Fibroblast of peridontal ligament (primary cell): Measurements from ENCODE around the gene NGFR.

ENCODE experiments used
- DNase-seq: peaks from one replicate; pipeline ENCODE4 v3.0.0-alpha.2; 2010; ENCODE audit errors: extremely low read depth

The NGFR gene

DNA sequence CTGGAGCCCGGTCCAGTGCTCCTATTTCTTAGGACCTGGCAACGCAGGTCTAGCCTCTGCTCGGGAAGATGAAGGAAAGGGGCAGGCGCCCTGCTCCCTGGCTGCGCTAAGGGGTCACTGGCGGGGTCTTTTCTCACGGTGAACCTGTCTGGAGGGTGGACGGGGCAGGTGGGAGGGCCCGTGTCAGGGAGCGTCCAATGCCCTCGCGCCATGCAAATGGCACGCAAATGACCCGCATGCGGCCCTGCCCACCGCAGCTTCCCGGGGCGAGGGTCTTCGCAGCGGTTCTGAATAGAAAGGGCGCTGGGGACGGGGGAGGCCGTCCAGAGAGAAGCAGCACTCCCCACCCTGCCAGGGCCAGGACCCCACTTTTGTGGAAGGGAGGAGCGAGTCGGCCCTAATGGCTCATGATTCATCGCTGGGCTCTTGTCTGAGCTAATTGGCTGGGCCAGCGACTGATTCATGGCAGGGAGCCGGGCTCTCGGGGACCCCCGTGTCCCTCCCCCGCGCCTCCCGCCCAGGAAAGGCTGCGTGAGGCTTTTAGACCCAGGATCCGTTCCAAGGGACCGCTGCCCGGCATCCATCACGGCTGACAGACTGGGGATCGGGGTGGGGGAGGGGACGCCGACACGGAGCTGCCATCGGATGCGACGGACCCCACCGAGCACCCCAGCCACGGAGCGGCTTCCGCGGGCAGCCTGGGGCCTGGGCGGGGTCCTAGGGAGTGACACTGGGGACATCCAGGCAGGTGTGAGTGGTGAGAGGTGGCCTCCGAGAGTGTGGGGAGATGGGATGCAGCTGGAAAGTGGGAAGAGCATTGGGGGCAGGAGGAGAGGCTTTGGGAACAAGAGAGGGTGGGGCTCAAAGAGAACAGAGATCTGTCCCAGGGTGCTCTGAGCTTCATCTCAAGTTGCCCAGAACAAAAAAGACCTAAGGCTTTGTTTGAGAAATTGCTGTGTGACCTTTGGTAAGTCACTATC is 25.0 kb upstream of the NGFR start:
- DNase-seq = no peak

DNA sequence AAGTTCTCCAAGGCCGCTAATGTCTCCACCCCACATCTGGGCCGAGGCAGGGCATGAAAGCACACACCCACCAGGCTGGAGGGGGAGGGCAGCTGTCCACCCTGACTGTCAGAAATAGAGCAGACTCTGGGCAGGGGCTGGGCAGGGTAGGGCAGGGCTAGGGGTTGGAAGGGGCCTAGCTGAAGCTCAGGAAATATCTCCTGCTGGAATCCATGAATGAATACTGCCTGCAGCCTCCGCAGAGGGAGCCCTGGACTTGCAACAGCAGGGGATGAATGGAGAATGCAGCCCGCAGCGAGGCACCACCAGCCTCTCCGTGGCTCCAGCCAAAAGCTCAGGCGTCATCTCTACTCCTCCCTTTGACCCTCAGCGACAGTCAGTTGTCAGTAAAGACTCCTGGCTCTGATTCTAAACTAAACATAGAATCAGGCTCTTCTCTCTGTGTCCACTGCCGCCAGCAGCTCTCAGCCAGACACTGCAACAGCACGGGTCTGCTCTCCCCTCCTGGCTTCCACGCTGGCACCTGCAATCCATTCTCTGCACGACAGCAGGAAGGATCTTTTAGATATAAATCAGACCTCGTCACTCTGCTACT is 23.9 kb upstream of the NGFR start:
- DNase-seq = peak; percentile 9

DNA sequence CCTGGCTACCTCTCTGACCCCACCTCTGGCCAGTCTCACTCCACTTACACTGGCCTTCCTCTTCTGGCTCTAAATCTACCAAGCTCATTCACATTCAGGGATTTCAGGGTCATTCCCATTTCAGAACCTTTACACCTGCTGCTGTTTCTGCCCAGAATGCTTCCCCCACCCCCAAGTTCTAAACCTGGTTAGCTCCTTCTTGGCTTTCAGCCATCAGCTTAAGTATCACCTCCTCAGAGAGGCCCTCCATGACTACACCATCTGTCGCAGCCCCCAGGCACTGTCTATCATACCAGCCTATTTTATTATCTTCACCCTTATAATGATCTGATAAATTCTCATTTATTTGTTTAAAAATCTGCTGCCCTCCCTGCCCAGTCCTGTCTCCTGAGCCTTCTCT is 23.3 kb upstream of the NGFR start:
- DNase-seq = no peak

DNA sequence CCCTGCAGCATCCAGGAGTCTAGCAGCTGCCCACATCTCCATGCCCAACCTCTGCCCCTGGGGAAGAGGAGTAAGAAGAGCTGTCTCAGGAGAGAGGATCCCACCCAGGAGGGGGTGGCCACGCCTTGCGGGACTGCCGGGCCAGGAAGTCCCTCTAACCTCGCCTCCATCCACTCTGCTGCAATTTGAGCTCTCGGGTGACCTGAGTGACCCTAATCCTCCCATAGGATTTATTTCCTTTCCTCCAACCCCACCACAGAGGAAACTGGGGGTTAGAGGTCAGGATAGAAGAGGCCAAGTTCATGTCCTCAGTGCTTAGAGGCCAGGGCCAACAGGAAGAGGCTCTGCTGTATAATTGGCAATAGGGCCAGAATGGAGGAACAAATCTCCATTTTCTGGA is 22.6 kb upstream of the NGFR start:
- no peak for DNase-seq

DNA sequence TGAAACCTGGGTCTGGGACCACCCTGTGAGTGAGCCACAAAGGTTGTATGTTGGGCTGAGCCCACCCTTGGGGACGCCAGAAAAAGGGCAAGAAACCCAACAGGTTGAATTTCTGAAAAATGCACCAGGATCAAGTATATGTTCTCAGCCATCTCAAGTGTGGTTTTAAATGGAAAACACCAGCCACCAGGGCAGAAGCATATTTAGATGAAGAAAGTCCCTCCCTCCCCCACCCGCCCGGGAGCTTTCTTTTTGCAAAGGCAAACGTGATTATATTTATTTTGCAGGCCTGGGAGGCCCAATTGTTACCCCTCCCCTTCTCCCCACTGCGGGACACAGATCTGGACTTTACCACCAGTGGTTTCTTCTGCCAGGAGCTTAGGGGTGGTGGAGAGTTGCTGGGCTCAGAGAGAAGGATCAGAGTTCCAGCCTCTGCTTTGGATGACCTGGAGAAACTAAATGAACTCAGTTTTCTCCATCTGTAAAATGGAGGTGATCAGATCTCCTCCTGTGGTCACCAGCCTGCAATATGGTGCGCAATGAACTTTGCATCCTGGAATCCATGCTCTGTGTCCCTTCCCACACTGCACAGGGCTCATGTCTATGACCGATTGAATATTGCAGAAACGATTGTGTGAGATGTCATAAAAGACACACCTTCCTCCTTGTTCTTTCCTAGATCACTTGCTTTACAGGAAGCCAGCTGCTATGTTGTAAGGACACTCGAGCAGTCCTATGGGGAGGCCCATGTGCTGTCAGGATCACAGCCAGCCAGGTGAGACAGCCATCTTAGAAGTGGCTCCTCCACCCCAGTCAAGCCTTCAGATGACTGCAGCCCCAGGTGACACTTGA is 21.0 kb upstream of the NGFR start:
- DNase-seq = no peak

DNA sequence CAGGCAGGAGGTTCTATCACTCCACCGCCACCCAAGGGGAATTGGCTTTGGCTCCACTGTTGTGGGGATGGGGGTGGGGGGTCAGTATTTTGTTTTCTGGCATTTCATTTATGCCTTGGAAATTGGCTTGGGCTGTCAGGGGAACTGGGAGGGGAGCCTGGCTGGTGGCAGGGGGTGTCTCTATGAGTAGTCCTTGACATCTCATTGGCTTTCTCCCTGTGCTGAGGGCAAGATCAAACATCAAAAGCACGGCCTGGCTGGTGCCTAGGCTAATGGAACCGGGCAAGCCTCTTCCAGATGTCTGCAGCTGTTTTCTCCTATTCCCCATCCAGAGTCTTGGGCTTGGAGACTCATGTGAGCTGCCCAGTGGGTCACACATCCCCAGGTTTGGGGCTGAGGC is 17.4 kb upstream of the NGFR start:
- no peak for DNase-seq

DNA sequence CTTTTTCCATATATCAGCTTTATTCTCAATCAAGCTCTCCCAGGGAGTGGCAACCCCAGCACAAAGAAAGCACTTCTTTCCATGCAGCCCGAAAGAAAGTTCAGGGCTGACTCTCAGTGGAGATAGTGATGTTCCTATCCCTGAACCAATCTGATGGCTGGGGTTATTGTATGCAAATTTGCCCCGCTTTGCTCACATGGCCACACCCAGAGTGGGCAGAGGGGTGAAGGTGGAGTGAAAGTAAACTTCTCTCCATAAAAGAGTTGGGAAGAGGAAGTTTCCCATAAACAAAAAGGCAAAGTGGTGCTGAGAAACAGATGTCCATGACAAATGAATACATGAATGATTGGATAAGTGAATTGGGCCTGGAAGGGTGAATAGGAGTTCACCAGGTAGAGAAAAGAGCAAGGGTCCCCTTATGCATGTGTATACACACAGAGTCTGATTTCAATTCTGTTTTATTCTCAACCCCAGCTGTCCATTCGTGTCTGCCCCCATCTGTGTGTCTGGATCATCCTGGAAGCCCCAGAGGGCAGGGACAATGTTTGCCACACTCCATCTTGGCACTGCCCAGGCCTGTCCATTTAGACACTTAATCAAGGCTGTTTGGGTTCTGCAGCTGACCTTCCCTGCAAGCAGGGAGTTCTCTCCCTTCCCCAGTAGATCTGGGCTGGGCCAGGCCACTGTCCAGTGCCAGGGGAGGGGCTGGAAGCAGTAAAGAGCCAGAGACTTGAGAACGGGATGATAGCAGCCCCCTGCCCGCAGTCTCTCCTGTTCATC is 14.1 kb upstream of the NGFR start:
- no peak for DNase-seq

DNA sequence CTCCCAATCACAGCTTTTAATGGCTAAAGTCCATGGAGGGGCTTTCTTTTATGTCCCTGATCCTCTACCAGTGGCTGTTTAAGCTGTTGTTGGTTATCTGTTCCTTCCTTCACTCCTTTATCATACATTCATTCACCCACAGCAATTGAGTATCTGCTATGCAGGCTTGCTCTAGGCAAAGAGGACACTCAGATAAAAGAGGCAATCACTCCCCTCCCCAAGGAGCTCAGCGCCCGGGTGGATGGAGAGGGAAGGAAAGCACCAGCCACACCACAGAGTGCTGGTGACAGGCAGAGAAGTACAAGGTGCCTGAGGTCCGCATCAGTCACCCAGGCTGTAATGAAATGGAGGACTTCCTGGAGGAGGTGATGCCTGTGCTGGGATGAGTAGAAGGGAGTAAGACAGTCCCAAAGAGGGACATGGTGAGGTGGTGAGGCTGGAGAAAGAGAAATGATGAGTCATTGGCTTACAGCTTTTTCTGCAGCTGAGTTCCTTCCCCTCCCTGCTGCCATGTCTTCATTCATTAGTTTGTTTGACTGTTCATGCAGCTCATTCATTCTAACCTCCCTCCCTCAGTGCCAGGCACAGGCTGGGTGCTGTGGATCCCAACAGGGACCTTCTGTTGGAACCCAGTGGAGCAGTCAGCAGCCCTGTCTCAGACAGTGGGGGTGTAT is 12.8 kb upstream of the NGFR start:
- DNase-seq = peak; percentile 10

DNA sequence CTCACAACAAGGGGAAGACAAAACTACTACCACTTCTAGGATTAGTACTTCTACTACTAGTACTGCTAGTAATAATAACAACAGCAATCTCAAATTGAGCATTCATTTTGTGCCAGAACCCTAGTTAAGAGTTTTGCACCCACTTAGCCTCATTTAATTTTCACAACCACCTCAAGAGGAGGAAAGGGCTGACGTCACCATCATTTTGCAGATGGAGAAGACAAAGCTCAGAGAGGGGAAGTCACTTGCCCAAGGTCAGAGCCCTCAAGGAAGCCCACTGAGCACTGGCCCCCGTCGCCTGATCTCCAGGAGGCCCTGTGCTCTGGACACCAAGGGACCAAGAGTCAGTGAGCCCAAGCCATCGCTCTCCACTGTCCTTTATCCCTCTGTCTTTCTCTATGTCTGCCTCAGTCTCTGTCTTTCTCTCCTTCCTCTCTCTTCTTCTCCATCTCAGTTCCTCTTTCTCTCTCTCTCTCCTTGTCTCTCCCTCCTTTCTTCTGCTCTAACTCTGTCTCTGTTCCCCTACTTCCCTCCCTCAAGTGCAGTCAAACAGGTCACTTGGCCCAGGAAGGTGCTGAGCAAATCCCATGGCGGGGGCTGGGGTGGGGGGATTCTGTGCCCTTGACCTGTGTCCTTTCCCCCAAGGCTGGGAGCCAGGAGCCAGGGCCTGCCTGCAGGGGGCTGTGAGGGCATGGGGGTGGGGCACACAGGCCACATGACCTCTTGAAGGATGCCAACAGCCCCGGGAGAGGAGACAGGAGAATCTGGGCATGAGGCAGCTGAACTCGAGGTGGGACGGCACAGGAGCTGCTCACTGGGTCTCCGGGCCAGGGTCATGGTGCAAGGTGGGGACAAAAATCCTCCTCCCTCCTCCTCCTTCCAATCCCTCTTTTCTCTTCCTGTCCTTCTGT is 11.2 kb upstream of the NGFR start:
- no peak for DNase-seq

DNA sequence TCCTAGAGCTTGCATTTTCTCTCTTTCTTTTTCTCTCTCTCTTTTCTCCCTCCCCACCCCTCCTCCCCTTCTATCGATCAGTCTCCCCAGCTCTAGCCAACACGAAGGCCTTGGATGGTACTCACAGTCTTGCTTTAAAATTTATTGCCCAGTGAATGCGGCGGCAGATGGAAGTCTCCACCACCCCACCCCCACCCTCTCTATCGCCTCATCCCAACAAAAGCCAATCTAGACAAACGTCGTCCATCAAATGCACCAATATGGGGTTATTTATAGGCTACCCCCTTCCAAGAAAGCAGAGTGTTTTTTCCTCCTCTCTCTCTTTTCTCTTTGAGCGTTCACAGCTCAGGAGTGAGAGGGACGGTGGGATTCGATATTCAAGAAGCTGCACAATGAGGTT is 10.5 kb upstream of the NGFR start:
- no peak for DNase-seq

DNA sequence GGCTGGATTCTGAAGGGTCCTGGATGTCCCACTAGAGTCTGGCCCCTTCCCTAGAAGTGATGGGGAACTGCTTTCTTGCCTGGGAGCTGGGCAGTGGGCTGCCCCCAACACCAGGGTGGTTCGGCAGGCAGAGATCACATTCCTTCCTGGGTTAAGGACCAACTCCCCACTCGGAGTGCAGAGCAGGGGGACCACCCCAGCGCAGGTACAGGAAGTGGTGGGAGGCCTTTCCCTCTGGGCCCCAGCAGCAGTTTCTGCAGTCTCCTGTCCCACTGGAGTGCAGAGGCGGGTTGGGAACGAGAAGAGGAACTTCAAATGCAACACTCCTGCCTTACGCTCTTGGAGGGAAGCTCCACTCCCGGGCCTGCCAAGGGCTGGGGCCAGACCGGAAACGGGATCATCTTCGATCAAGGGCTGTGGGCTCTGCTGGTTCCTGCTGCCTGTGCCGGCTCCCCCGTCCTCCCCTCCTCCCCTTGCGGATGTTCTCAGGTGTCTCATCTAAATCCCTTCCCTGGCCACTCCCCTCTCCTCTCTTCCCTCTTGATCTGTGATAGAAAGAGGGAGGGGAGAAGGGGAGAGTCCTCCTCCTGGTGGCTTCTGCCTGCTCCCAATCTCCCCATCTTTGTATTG is 9.0 kb upstream of the NGFR start:
- no peak for DNase-seq

DNA sequence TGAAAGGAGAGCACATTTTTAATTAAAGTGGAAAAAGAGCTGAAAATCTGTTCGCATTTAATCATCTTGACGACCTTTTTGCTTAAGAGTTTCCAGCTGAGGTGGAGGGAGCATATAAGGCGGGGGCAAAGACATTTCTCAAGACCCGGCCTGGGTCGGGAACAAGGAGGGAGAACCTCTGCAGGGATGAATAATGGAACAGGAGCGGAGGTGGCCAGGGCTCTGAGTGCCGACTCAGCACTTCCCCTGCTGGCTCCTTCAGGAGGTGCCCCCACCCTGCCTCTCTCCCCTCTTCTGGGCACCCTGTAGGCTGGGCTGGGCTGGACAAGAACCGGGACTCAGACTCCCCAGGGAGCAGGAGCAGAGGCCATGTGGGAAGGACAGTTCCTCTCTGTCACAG is 7.9 kb upstream of the NGFR start:
- DNase-seq = no peak

DNA sequence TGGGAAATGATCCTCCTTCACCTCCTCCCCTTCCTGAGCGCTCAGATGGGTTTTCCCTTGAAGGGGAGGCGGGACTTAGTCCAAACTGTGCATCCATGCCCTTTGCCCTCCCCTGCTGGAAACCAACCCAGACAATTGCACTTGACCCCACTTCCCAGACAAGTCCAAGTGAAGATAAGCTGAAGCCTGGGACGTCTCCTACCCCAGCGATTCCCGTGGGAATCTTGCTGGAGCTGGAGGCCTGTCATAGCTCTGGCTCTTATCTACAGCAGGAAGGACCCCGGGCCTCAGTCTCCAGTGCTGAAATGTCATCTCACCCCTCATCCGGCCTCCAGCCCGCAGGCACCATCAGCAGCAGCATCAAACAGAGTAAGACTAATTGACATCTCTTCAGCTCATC is 6.5 kb upstream of the NGFR start:
- no peak for DNase-seq

DNA sequence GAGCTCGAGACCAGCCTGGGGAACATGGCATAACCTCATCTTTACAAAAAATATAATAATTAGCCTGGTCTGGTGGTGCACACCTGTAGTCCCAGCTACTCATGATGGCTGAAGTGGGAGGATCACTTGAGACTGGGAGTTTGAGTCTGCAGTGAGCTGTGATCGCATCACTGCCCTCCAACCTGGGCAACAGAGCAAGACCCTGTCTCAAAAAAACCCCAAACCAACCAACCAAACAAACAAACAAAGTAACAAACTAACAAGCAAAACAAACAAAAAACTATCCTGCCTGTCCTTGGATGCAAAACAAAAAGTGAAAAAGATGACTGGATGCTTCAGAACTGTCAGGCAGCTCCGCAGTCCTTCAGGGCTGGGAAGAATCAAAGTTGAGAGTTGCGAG is 5.7 kb upstream of the NGFR start:
- no peak for DNase-seq

DNA sequence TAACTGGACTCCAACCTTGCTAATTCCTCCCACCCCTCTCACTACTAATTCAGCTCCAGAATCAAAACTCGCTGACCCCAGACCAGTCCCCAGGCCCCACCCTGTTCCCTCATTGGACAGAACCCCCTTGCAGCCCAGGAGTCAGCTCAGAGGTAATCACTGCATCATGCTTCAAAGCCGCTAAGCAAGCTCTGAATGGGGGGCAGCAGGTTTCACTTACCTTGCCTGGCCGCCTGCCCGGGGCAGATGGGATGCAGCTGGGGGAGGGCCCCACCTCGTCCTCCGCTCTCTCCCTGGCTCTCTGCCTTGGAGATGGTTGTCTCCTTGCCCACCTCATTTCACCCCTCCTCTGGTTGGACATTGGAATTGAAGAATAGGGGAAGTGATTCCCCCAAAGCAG is 4.8 kb upstream of the NGFR start:
- no peak for DNase-seq

DNA sequence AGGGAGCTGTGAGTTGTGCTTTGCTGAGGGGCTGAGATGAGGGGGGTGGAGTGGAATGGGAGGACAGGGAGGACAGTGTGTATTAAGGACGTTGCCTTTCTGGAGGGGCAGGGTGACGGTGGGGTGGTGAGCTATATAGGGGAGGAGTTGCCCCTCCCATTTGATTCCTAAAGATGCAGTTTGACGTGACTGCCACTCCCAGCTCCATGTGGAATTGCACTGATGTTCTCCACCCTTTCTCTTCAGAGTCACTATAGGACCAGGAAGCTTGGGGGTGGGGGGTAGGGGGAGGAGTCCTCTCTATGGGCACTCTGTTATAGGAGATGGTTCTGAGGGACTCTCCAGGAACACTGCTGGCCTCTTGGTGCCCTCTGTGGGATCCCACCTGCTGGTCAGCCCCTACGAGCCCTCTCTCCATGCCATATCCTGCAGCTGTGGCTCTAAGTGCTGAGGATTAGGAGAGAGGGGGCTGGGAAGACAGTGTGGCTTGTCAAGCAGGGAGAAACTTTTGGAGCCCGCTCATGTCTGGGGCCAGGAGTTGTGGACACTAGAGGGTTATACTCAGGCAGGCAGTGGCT is 3.8 kb upstream of the NGFR start:
- DNase-seq = no peak

DNA sequence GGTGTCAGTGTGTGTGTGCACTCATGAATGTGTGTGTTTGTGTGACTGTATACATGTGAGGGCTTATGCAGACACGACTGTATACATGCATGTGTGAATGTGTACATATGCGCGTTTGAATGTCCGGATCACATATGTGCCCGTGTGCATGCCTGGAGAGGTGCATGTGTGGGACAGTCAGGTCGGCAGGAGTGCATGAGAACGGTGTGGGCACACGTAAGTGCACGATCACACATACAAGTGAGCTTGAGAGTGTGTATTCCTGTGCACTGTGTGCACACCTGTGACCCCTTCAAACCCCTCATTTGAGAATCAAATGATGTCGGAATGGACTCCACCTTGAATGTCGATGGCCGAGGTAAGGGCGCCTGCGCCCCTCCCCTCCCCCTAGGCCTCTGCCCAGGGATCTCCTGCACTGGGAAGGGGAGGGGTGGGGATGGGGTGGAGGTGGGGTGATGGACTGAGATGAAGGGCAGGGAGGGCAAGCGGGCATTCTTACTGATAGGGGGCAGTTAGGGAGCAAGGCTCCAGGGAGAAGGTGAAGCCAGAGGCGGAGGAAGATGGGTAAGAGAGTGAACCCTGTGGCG is 601 bp upstream of the NGFR start:
- DNase-seq = no peak

DNA sequence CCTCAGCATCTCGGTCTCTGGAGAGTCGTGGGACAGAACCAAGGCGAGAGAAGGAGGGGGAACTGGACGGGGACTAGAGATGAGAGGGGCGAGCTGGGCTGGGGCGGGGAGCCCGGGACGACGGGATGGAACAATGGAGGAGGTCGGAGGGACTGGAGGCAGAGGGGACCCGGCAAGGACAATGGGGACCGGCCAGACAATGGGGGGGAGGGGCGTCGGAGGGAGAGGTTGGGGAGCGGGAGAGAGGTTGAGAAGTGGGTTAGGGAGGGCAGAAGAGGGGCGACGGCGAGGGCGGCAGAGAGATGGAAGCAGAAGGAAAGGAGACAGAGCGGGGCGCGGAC is 719 bp downstream of the NGFR start:
- DNase-seq = no peak
